ENCODE measurements around the gene IGSF21.

DNA sequence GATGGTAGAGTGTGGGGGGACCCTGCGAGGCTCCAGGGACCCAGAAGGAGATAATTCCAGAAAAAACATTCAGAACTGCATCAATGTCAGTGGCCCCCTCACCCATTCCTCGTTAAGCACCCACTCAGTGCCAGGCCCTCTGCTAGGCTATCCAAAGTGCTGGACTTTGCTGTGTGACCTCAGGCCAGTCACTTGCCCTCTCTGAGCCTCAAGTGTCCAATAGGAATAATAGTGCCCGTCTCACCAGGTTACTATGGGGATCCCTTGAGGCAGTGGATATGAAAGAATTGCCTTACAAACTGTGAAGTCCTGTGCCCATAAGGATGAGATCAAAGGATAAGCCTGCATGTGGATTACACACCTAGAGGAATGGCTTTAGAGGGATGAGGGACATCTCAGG lies 83.4 kb downstream of the IGSF21 start:
- TF ChIP-seq ZNF274 (IDR thresholded peaks at IDR 0.05; ENCODE audit: low read depth, low read length) (no peak), YY1 (IDR thresholded peaks at IDR 0.05; ENCODE audit: insufficient read depth, insufficient read length) (no peak), SUZ12 (IDR thresholded peaks at IDR 0.05; ENCODE audit: extremely low read depth, insufficient read depth, insufficient read length) (no peak)
